Fibroblast of pulmonary artery (primary cell): ENCODE measurements around the gene ARF3.

Experiments
- DNase-seq: peaks from one replicate; pipeline ENCODE4 v3.0.0-alpha.2; 2010; ENCODE audit warnings: low read depth
- H3K4me3 ChIP-seq: replicated peaks from 2 replicates; pipeline ENCODE4 v1.5.1; 2011; ENCODE audit warnings: low read depth, mild to moderate bottlenecking, control low read depth, low read length, moderate library complexity
- CTCF ChIP-seq: IDR thresholded peaks from 2 replicates; pipeline ENCODE4 v1.5.1; 2011; ENCODE audit warnings: mild to moderate bottlenecking, control low read depth, low read length, inconsistent platforms; ENCODE audit errors: missing control alignments

ARF3 gene

GRCh38 chr12:48990552-48990951 is 33.3 kb upstream of the ARF3 start:
- no peak for TF ChIP-seq CTCF
- no peak overlapping the region for H3K4me3 ChIP-seq
- DNase-seq: no peak

- no peak overlapping the region for H3K4me3 ChIP-seq
- peak; percentile 59 for DNase-seq
- peak; percentile 94 for TF ChIP-seq CTCF
These were observed 30.9 kb upstream of the ARF3 start for GRCh38 chr12:48988030-48988649.

GRCh38 chr12:48986720-48987291 is 29.5 kb upstream of the ARF3 start:
- no peak for TF ChIP-seq CTCF
- no peak for DNase-seq

GRCh38 chr12:48985901-48986300 is 28.6 kb upstream of the ARF3 start:
- no peak for DNase-seq
- H3K4me3 ChIP-seq: no peak overlapping the region
- TF ChIP-seq CTCF: no peak

More at GRCh38 chr12:48986720-48987291, 29.5 kb upstream of the ARF3 start:
- no peak overlapping the region for H3K4me3 ChIP-seq

GRCh38 chr12:48985475-48985897 is 28.2 kb upstream of the ARF3 start:
- no peak for DNase-seq
- no peak overlapping the region for H3K4me3 ChIP-seq
- TF ChIP-seq CTCF: no peak

- TF ChIP-seq CTCF: no peak
These were observed 25.3 kb upstream of the ARF3 start for GRCh38 chr12:48982397-48983080.

GRCh38 chr12:48981757-48982157 is 24.5 kb upstream of the ARF3 start:
- DNase-seq: no peak
- no peak overlapping the region for H3K4me3 ChIP-seq
- no peak for TF ChIP-seq CTCF

More at GRCh38 chr12:48982397-48983080, 25.3 kb upstream of the ARF3 start:
- H3K4me3 ChIP-seq: no peak overlapping the region
- no peak for DNase-seq
